GM19372 (cell line): ENCODE results near the gene PACS1.
"Not testable (repeated sequence)": the region's sequence is repeated elsewhere in the genome, so short reads cannot be mapped to it uniquely, and the experiment has no call there.

Experiments used
- ATAC-seq: cut with Tn5 transposase; IDR thresholded peaks from one replicate; pipeline ENCODE4 v1.9.1; 2021; ENCODE audit warnings: mild to moderate bottlenecking, low read depth, moderate library complexity; ENCODE audit not compliant: unreplicated experiment

Gene PACS1

GRCh38 chr11:66072081-66072480, 2.0 kb downstream of the PACS1 start:
- no peak for ATAC-seq

- ATAC-seq, result no peak
Measured at GRCh38 chr11:66072518-66072917, 2.4 kb downstream of the PACS1 start.

GRCh38 chr11:66073669-66074068, 3.6 kb downstream of the PACS1 start:
- no peak for ATAC-seq

- ATAC-seq, result no peak
Measured at GRCh38 chr11:66075273-66075672, 5.2 kb downstream of the PACS1 start.

GRCh38 chr11:66076561-66076960, 6.5 kb downstream of the PACS1 start:
- ATAC-seq, result no peak

GRCh38 chr11:66077927-66078326, 7.9 kb downstream of the PACS1 start:
- ATAC-seq, result no peak

GRCh38 chr11:66078949-66079348, 8.9 kb downstream of the PACS1 start:
- ATAC-seq, result not testable (repeated sequence)

GRCh38 chr11:66080055-66080817, 10.2 kb downstream of the PACS1 start:
- no peak for ATAC-seq

- no peak for ATAC-seq
Measured at GRCh38 chr11:66081505-66081904, 11.4 kb downstream of the PACS1 start.

GRCh38 chr11:66082946-66083698, 13.1 kb downstream of the PACS1 start:
- ATAC-seq, result no peak

- no peak for ATAC-seq
Measured at GRCh38 chr11:66083767-66084166, 13.7 kb downstream of the PACS1 start.

GRCh38 chr11:66084821-66085475, 14.9 kb downstream of the PACS1 start:
- no peak for ATAC-seq

- ATAC-seq, result no peak
Measured at GRCh38 chr11:66087148-66087908, 17.3 kb downstream of the PACS1 start.

- no peak for ATAC-seq
Measured at GRCh38 chr11:66089067-66089466, 19.0 kb downstream of the PACS1 start.

GRCh38 chr11:66090288-66090687, 20.2 kb downstream of the PACS1 start:
- no peak for ATAC-seq

GRCh38 chr11:66092125-66092524, 22.1 kb downstream of the PACS1 start:
- not testable (repeated sequence) for ATAC-seq

- not testable (repeated sequence) for ATAC-seq
Measured at GRCh38 chr11:66099746-66100145, 29.7 kb downstream of the PACS1 start.

GRCh38 chr11:66100272-66101065, 30.4 kb downstream of the PACS1 start:
- no peak for ATAC-seq

- no peak for ATAC-seq
Measured at GRCh38 chr11:66101066-66101464, 31.0 kb downstream of the PACS1 start.
